HG02870 (cell line): Measurements from ENCODE around the gene DISC1.

ENCODE experiments used
- ATAC-seq: cut with Tn5 transposase; IDR thresholded peaks from one replicate; pipeline ENCODE4 v1.9.1; 2021; ENCODE audit warnings: mild to moderate bottlenecking, moderate library complexity; ENCODE audit not compliant: unreplicated experiment

The DISC1 gene

DNA sequence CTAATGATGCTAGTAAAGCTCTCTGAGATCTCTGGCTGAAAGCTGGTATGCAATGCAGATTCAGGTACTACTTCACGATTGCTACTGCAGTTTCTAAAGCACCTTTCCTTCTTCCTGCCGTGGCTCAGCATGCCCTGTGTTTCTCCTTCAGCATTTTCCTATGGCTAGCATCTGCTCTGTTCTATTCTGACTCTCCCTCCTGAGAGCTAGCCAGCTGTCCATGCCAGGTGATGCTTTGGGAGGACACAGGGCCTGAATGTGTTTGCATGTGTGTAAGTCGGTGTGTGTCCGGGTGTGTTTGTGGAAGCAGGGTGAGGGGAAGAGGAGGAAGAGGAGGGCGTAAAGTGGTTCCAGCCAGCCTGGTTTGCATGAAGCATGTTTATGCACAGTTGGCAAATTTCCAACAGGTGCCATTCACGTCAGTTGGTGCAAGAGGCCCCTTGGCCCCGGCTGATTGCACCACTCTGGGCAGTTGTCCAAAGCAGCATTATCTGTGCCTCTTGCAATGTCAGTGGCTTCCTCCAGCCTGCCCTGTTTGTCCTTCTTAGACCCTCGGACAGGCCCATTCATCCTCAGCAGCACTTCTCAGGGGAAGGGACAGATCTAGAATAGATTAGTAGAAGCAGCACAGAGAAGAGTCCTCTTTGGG is 433.3 kb downstream of the DISC1 start:
- ATAC-seq: no peak

DNA sequence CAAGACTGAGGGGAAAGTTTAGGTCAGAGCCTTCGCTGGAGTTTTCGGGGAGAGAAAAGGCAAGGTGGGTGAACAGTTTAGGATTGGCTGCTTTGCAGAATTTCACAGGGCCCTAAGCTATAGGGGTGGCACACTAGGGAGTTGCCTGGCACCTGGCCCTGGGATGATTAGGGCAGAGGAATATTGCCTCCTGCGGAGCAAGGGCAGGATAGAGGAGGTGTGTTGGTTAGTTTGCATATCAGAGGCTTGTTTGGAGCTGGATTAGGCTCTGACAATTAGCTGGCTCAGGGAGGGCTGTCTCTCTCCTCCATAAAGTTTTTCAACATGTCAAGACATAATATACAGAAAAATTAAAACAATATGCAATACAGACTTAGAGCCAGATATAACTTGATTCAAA is 436.4 kb downstream of the DISC1 start:
- no peak for ATAC-seq

DNA sequence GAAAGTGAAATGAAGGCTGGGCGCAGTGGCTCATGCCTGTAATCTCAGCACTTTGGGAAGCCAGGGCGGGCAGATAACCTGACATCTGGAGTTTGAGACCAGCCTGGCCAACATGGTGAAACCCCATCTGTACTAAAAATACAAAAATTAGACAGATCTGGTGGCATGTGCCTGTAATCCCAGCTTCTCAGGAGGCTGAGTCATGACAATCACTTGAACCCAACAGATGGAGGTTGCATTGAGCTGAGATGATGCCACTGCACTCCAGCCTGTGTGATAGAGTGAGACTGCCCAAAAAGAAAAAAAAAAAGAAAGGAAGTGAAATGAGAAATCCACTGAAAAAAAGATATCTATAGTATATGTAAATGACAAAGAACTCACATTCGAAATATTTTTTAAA is 439.9 kb downstream of the DISC1 start:
- ATAC-seq: no peak

DNA sequence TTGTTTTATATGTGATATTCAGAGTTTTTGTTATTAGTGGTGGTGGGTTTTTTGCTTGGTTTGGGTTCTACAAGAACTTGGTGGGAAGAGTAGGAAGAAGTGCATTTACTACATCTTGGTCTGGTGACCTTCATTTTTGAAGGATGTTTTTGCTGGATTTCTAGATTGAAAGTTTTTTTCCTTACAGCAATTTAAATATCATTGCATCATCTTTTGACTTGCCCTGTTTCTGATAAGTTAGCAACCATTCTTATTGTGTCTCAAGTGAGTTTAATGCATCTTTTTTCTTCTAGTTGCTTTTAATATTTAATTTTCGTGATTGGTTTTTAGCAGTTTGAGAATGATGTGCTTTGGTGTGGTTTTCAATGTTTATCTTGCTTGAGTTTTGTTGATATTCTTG is 447.7 kb downstream of the DISC1 start:
- no peak for ATAC-seq

DNA sequence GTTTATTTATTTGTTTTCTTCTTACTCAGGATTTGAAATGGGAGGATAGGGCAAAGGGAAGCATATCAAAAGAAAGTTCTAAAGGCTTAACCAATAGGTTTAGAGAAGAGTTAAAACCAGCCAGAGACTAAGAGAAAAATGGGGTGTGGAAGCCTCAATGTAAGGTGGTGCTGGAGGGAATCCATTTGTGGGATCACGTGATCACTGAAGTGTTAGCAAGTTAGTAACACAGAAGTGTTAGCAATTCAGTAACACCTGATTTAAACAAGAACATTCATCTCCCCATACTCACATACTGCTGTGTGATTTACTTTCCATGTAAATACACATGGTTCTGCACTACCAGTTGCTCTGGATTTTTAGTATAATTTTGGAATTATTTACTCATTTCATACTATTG is 451.2 kb downstream of the DISC1 start:
- no peak for ATAC-seq

DNA sequence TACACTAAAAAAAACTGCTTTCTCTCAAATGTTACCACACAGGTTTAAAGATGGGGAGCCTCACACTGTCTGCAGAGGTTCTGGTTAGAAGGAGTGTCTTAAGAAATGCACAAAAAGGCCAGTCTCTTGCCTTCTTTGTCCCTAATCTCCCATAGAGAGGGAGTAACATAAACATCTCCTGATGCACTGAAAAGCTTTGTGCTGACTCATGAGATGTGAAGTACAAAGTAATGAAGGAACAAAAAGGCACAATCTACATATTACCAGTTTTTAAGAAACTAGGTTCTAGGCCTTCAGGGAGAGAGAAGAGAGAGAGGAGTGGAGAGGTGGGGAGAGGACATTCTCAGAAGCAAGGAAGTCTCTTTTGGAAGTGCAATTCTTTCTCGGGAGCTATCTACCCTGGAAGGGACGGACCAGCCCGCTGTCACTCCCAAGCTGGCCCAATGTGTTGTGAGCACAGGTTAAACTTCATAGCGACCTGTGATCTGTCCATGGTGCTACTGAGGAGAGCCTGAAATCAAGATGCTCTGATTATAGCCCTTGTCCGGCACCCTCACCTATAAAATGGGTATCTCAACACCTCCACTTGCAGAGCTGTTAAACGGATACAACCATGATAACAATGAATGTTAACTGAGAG is 458.1 kb downstream of the DISC1 start:
- no peak for ATAC-seq

DNA sequence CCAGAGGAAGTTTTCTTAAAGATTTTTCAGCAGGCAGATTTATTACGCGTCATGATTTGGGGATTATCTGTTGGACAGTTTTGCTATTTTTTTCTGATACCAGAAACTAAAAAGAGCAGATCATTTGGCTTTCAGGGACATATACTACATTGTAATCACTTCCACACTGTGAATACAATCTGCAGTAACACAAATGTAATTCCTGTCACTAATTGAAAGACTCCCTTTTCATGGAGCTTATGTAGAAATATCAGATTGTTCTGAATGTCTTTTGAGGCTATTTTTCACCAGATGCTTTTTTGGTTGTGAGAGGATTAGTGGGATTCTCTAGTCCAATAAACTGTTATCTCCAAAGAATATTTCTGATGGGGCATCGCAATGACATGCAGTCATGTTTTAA is 464.2 kb downstream of the DISC1 start:
- ATAC-seq: no peak
